ENCODE data around the gene LETM1. TPM values are rescaled to one million over a fixed set of nuclear protein-coding genes. Genes with fewer than 3 reads are reported as not detected.

The LETM1 gene
- total RNA-seq, 2 experiments from 2014 or later, result 58.3 to 66.8 TPM

- H3K9me2 ChIP-seq (ENCODE audit: insufficient read depth, low read length), result no peaks in the 10 kb centered on the region
- H3K4me2 ChIP-seq (ENCODE audit: low read length), result peak overlapping the region; percentile 98
- H4K20me1 ChIP-seq (ENCODE audit: insufficient read depth, low read length), result no peaks in the 10 kb centered on the region
- H3K4me3 ChIP-seq (ENCODE audit: low read depth, low read length, poor library complexity, severe bottlenecking), result peak overlapping the region; percentile 99
- H3K4me1 ChIP-seq (ENCODE audit: insufficient read depth, low read length, poor library complexity, severe bottlenecking), result peaks cover 15% of the 10 kb centered on the region
- intact Hi-C loops (cut with micrococcal nuclease; ENCODE audit: unreplicated experiment), result loop anchor here (2.0 kb wide), 1 partner anchor 44 kb away; no protein-coding TSS in a partner anchor
- no peak overlapping the region; the same call in 1 of the 2 replicates for H2AFZ ChIP-seq (ENCODE audit: low read length)
- TSS peak; percentile 82 for BruUV-seq (replicated peaks)
- H3K9me3 ChIP-seq (ENCODE audit: low read length), result no peaks in the 10 kb centered on the region
- peaks cover 14% of the 10 kb centered on the region; the same call in 1 of the 2 replicates for H3K36me3 ChIP-seq (ENCODE audit: insufficient read depth, low read length)
- TF ChIP-seq EZH2phosphoT487 (IDR thresholded peaks at IDR 0.05; ENCODE audit: borderline replicate concordance, low read depth, low read length), result no peak
- TF ChIP-seq CTCF (conservative IDR thresholded peaks at IDR 0.05; ENCODE audit: low read length), result no peak
- peaks cover 38% of the 10 kb centered on the region; the same call in 1 of the 2 replicates for H3K79me2 ChIP-seq (ENCODE audit: insufficient read depth, low read depth, low read length)
- CTCF ChIA-PET (ENCODE audit: unreplicated experiment), result no interaction called here
- no peak for DNase-seq (ENCODE audit: low spot score)
- POLR2A ChIA-PET, result interaction anchor here (1.0 kb wide), 1 partner anchor 16 kb away, joined by 3 read pairs; no protein-coding TSS in a partner anchor
- H3K27ac ChIP-seq (ENCODE audit: low read depth, low read length, poor library complexity, severe bottlenecking), result no peak overlapping the region
These were observed 1.2 kb downstream of the LETM1 start for GRCh38 chr4:1854752-1855151.

GRCh38 chr4:1852904-1853623 lies 2.9 kb downstream of the LETM1 start:
- H3K36me3 ChIP-seq (ENCODE audit: insufficient read depth, low read length), result peaks cover 20% of the 10 kb centered on the region; the same call in 1 of the 2 replicates
- no peak overlapping the region for H3K4me2 ChIP-seq (ENCODE audit: low read length)
- H3K9me3 ChIP-seq (ENCODE audit: low read length), result no peaks in the 10 kb centered on the region
- H4K20me1 ChIP-seq (ENCODE audit: insufficient read depth, low read length), result no peaks in the 10 kb centered on the region
- no peak overlapping the region for H3K27ac ChIP-seq (ENCODE audit: low read depth, low read length, poor library complexity, severe bottlenecking)
- ChIA-PET POLR2A (interaction anchor here (0.7 kb wide), 1 partner anchor 55 kb away, joined by 3 read pairs; no protein-coding TSS in a partner anchor), CTCF (ENCODE audit: unreplicated experiment) (no interaction called here)
- TF ChIP-seq CTCF (conservative IDR thresholded peaks at IDR 0.05; ENCODE audit: low read length) (no peak), EZH2phosphoT487 (IDR thresholded peaks at IDR 0.05; ENCODE audit: borderline replicate concordance, low read depth, low read length) (no peak)
- H3K9me2 ChIP-seq (ENCODE audit: insufficient read depth, low read length), result no peaks in the 10 kb centered on the region
- H3K4me3 ChIP-seq (ENCODE audit: low read depth, low read length, poor library complexity, severe bottlenecking), result no peak overlapping the region
- DNase-seq (ENCODE audit: low spot score), result no peak
- intact Hi-C loops (cut with micrococcal nuclease; ENCODE audit: unreplicated experiment), result no loop called here
- H2AFZ ChIP-seq (ENCODE audit: low read length), result no peak overlapping the region
- H3K79me2 ChIP-seq (ENCODE audit: insufficient read depth, low read depth, low read length), result peaks cover 38% of the 10 kb centered on the region; the same call in 1 of the 2 replicates
- no TSS peak for BruUV-seq (replicated peaks)
- peaks cover 15% of the 10 kb centered on the region for H3K4me1 ChIP-seq (ENCODE audit: insufficient read depth, low read length, poor library complexity, severe bottlenecking)

All from OCI-LY7 (cell line).